GM18507 (cell line): ENCODE results near the gene PRICKLE3.

Experiments
- DNase-seq: peaks from one replicate; pipeline ENCODE4 v3.0.0; 2011; ENCODE audit warnings: low read depth; ENCODE audit not compliant: insufficient read length; ENCODE audit errors: extremely low spot score
- FAIRE-seq: peaks from 2 replicates; lab custom pipeline; 2011; peaks lifted over from hg19 to GRCh38; lab: Jason Lieb, UNC

PRICKLE3 gene, protein sequence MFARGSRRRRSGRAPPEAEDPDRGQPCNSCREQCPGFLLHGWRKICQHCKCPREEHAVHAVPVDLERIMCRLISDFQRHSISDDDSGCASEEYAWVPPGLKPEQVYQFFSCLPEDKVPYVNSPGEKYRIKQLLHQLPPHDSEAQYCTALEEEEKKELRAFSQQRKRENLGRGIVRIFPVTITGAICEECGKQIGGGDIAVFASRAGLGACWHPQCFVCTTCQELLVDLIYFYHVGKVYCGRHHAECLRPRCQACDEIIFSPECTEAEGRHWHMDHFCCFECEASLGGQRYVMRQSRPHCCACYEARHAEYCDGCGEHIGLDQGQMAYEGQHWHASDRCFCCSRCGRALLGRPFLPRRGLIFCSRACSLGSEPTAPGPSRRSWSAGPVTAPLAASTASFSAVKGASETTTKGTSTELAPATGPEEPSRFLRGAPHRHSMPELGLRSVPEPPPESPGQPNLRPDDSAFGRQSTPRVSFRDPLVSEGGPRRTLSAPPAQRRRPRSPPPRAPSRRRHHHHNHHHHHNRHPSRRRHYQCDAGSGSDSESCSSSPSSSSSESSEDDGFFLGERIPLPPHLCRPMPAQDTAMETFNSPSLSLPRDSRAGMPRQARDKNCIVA

DNA sequence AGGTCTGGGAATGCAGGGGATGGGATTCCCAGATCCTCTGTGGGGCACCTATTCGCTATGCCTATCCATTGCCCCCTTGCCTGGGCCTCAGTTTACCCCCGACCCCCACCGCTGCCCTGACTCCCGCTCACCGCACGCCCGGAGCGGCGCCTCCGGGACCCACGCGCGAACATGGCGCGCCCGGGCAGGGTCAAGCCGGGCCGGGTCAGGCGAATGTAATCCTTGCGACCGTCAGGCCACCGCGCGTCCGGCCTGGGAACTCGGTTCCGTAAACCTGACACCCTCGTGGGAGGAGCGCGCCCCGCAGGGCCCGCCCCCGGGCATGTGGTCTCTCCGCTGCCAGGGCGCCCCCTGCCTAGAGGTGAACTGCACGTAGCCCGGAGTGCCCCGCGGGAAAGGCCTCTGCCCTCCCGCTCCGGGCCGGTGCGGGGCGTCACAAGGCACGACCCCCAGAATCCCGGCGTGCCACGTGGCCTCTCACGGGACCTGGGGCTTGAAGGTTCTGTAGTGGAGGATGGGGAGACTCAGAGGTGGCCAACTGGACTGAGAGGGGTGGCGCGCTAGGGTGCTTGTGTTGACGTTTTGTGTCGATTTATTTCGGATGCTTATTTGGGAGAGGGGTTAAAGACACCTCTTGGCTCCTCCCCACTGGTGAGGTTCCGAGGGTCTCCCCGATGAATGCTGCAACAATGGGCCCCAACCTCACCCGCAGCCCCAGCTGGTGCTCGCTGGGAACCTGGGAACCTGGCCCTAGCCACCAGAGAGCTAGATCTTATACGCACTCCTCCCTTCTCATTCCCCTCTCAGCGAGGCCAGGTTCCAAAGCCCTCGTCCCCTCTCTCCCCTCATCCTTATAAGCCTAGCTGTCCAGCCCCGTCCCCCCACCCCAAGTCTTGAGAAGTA, at the start of gene PRICKLE3:
TSS of gene PRICKLE3 (minus strand) at position 249 of the 903 bp plus-strand sequence. CDS start at position 173, 76 bp downstream.
- FAIRE-seq (peak; percentile 90), DNase-seq (no peak)

DNA sequence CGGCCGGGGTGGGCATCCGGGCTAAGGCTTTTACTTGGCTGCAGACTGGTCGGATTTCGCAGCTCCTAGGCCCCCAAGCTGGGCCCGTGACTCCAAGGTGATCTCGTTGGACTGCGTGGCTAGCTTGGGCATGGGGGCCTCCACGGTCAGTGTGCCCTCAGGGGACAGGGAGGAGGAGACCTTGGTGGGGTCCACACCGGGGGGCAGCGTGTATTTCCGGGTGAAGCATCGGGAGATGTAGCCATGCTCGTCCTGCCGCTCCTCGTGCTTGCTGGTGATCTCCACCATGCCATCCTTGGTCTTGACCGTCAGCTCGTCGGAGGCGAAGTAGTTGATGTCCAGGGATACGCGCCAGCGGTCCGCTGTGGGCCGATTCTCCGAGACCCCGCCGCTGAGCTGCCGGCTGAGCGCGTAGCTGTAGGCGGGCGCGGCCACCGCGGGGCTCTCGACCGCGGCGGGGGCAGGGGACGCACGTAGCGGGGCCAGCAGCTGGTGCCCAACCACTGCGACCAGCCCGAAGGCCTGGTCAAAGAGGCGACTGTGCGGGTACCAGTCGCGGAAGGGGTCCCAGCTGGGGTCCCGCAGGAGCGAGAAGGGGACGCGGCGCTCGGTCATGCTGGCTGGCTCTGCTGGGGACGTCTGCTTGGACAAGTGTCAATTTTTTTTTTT, 47.8 kb upstream of the PRICKLE3 start:
- FAIRE-seq (no peak), DNase-seq (no peak)

DNA sequence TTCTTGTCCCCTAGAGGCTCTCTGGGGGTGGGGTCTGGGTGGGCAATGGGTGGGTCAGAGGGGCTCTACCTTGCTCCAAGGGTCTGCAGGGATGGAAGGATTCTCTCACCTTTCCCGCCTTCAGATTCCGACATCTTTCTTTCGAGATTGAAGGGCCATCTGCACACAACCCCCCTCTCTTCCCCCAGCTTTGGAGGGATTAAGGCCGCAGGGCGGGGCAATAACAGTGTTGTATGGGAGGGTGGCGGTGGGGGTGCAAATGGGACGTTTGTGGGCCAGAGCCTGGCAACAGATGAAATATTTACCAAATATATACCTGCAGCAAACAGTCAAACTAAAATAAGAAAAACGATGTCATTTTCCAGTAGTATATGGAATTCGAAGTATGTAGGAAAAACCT, 47.0 kb upstream of the PRICKLE3 start, which contains the start of gene CACNA1F:
TSS of gene CACNA1F (minus strand) at position 165 of the 400 bp plus-strand sequence. CDS start at position 134, 31 bp downstream.
- FAIRE-seq: no peak
- DNase-seq: no peak

DNA sequence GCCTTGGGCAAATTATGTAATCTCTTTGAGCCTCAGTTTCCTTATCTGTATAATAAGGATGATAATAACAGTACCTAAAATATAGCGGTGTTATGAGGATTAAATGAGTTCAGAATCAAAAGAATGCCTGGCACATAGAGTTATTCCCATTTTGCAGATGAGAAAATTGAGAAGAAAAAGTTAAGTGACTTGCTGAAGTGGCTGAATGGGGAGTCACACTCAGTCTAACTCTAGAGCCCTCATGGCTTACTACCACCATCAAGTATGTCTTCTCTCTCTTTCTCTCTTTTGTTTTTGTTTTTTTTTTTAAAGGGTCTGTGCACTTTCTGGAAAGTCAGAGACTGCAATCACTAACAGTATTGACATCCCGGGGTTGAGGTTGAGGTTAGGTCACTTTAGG, 46.4 kb upstream of the PRICKLE3 start:
- no peak for DNase-seq
- FAIRE-seq: no peak

DNA sequence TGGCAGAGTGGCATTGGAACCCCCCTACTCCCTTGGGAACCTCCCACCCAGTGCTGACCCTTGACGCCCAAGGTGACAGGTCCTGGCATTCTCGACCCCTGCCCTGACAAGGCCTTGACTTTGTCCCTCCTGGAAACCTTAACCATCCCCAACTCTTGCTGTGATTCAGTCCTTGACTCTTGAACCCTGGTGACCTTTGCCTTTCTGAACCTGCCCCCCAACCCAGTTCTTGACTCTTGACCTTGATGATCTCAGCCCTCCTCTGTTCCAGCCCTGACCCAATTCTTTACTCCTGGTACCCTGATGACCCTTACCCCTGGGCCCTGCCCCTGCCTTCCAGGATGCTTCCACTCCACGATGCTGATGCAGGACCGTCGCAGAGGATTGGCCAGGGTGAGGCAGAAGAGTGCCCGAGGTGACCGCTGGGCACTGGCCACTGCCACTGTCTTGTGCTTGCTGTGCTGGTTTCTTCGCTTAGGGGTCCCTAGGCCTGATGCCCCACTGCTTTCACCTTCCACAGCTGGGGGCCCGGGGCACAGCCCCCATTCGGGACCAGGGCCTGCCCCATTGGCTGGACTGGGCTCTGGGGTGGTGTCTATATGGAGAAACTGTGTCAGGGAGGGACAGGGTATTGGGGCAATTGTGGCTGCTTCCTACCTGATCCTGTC, 45.3 kb upstream of the PRICKLE3 start:
- no peak for FAIRE-seq
- no peak for DNase-seq

DNA sequence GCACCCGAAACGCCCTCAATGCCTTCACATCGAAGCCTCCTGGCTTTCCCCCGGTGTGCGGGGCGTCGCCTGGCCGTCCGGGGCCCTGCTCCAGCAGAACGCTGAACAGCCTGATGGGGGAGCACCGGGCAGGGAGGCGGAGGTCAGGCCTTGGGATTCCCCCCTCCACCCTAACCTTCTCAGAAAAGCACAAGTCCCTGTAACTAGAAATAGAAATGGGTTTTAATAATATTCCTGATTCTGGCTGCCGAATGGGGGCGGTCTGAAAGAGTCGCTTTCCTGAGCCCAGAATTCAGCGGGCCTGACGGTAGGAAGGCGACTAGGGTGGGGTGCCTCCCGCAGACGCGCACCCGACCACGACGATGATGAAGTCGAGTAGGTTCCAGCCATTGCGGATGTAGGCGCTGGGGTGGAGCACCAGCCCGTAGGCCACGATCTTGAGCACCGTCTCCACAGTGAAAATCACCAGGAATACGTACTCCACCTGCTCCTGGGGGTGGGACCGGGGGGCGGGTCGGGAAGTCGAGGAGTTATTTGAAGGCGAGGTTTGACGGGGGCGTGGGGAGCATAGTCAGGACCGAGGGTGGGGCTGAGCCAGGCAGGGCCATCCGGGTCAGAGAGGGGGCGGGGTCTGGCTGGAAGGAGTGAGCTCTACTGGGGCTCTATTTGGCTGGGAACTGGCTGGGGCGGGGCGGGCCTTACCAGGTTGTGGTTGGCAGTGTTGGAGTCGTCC, 44.5 kb upstream of the PRICKLE3 start:
- DNase-seq (peak; percentile 23), FAIRE-seq (peak; percentile 84)

DNA sequence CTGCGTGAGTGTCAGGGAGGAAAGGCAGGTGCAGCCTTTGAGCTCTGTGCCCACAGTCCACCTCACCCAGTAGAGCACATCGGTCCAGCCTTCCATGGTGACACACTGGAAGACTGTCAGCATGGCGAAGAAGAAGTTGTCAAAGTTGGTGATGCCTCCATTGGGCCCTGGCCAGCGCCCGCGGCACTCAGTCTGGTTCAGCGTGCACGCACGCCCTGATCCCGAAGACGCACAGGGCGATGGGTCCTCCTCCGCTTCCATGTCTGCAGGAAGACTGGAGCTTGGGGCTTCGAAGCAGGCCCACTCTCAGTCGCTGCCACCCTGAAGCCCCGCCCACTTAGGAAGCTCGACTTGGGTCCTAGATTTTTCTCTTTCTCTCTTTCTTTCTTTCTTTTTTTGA, 42.0 kb upstream of the PRICKLE3 start:
- FAIRE-seq: no peak

DNA sequence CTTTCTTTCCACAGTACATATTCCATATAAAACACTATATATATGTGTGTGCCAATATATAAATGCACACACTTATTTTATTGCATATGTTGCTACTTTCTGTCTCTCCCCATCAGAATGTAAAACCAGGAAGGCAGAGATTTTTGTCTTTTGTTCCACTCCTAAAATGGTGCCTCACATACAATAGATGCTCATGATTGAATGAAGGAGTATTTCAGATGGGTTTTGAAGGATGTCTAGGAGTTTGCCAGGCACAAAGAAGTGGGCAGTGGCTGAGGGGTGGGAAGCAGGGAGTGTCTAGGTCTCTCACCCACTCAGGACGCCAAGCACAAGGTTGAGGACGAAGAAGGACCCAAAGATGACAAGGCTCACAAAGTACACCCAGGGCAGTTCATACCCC, 41.6 kb upstream of the PRICKLE3 start:
- FAIRE-seq (no peak), DNase-seq (no peak)

More for the DNA sequence above, 42.0 kb upstream of the PRICKLE3 start:
- DNase-seq: no peak

DNA sequence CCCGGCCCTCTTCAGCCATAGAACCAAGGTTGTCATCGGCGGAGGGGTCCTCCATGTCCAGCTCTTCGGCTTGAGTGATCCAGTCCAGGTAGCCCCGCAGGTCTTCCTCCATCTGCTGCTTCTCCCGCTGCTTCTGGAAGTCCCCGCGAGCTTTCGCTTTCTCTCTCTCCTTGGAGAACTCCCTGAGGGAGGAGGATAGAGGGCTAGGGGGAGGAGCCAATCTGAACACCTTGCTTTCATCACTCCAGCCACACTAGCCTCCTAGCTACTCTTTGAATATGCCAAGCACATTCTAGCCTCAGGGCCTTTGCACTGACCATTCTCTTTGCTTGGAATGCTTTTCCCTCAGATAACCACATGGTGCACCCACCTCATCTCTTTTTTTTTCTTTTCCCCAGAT, 40.8 kb upstream of the PRICKLE3 start:
- no peak for DNase-seq
- FAIRE-seq: no peak

DNA sequence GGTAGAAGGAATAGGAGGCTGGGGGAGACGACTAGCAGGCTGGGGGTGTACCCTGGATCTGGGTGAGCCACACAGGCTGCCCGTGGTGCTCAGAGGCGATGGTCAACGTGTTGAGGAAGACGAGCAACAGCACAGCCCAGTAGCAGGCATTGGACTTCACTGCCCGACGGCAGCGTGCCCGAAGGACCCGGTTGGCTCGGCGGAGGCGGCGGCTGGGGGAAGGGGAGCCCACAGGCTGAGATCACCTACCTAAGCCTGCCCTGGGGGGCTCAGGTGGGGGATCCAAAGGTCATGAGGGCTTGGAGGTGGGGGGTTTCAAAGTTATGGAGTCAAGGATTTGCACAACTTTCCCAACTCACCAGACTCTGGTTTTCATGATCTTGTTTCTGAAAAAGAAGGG, 39.7 kb upstream of the PRICKLE3 start:
- no peak for FAIRE-seq
- no peak for DNase-seq

DNA sequence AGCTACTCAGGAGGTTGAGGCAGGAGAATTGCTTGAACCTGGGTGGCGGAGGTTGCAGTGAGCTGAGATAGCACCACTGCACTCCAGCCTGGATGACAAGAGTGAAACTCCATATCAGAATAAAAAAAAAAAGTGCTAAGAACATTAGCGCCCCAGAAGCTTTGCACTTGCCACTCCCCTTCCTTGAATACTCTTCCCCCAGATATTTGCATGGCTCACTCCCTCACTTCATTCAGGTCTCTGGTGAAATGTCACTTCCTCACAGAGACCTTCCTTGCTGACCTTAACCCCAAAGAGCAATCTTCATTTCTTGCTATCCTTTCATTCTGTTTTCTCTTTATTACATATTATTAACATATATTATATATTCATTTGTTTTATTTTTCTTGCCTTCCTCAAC, 35.7 kb upstream of the PRICKLE3 start:
- no peak for FAIRE-seq

DNA sequence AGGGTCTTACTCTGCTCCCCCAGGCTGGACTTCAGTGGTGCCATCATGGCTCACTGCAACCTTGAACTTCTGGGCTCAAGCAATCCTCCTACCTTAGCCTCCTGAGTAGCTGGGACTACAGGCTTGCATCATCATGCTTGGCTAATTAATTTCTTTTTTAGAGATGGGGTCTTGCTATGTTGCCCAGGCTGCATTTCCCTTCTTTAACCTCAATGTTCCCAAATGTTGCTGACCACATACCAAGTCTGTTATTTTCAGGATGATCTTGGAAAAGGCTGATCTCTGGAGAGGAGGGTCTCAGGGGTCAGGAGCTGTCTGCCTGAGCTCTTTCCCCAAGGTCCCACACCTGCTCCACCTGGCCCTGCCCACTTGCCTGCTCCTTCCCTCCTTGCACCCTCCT, 33.9 kb upstream of the PRICKLE3 start:
- DNase-seq (no peak), FAIRE-seq (no peak)

More for the DNA sequence above, 35.7 kb upstream of the PRICKLE3 start:
- DNase-seq: no peak

DNA sequence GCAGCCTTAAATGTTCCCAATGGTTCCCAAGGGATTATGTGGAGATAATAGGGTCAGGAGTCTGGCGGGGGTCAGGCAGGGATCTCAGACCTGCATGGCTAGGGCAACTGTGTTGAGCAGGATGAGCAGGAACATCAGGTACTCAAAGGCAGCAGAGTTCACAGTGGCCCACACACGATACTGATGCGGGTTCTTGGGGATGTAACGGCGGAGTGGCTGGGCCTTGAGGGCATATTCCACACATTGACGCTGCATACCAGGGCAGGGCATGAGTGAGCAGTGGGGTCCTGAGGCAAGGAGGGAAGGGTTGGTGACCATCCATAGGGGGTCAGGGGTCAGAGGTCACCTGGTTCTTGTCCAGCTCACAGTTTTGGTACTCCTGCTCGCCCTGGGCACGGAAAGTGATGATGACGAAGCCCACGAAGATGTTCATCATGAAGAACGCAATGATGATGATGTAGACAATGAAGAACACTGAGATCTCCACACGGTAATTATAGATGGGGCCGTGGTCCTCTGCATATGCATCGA, 28.9 kb upstream of the PRICKLE3 start:
- FAIRE-seq (no peak), DNase-seq (no peak)

DNA sequence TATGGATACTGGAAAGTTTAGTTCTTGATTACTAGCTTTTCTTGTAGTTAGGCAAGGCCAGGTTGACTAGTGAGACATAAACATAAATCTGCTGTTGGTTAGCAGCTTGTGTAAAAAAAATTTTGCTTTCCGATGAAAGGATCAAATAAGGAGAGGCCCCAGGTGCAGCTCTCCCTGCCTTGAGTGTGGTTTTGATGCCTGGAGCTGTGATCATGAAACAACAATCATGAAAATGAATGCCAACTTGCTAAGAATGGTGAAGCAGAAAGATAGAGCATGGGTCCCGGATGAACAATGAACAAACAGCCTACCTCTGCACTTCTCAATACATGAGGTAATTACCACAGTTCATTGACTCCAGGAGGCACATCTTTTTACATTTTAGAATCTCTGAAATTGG, 28.2 kb upstream of the PRICKLE3 start:
- no peak for FAIRE-seq

DNA sequence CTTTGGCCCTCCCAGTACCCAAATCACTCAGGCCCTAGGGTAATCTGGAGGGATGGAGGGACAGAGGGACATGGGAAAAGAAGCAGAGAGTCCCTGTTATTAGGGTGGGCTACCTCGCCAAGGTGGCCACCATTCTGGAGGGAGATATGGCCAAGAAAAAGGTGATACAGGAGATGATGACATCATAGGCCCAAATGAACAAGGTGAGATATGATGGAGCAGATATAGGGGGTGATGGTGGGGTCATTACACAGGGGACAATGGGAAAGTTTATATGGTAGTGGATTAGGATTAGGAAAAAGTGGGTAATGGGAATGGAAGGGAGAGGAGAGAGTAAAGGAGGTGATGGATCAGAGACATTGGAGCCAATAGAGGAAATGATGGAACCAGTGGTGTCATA, 26.7 kb upstream of the PRICKLE3 start:
- FAIRE-seq (peak; percentile 12), DNase-seq (no peak)

More for the DNA sequence above, 28.2 kb upstream of the PRICKLE3 start:
- DNase-seq: no peak

DNA sequence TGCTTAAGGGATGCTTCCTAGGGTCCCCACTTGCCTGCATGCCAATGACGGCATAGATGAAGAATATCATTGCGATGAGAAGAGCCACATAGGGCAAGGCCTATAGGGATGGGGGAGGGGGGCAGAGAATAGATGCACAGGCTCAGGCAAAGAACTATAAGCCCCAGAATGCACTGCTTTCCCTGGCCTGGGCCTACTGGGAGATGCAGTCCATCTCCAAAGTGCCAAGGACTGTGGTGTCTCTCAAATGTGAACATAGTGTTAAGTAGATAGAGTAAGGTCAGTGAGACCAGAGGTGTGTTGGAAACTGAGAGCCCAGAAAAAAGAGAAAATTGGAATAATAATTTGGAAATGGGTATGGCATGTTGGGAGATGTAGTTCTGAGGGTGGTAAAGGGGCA, 26.0 kb upstream of the PRICKLE3 start:
- FAIRE-seq (no peak), DNase-seq (no peak)

DNA sequence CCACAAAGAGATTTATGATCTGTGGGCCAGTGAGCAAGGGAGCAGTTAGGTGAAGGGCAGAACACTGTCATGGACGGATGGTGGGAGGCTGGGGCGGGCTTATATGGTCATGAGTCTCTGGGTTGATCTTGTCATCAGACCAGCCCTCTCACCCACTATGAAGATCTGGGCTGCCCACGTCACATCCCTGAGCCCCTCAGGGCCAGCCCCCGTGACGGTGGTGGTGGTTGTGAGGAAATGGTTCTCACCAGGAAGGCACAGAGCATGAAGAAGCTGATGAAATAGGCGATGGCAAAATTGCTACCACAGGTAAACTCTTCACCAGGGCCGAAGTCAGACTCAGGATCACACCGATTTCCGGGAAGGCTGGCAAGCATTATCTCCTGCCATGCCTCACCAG, 24.9 kb upstream of the PRICKLE3 start:
- DNase-seq (no peak), FAIRE-seq (no peak)

DNA sequence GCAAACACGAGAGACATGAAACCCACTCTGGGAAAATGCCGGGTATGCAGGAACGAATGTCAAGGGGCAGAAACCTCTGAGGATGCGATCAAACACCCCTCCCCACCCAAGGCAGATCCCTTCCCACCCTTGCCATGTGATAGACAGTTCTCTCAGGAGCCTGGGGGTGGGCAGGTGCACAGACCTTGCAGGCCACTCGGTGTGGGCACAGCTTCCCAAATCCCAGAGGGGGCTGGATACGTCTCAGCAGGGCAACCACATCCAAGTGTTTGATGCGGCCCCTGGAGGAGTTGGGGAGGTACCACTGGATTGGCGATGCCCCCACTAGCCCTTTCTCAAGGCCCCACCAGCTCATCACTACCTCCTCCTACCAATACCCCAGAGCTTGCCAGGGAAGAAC, 24.2 kb upstream of the PRICKLE3 start:
- DNase-seq: no peak
- no peak for FAIRE-seq
